ENCODE results near the gene BBS2.

The BBS2 gene

DNA sequence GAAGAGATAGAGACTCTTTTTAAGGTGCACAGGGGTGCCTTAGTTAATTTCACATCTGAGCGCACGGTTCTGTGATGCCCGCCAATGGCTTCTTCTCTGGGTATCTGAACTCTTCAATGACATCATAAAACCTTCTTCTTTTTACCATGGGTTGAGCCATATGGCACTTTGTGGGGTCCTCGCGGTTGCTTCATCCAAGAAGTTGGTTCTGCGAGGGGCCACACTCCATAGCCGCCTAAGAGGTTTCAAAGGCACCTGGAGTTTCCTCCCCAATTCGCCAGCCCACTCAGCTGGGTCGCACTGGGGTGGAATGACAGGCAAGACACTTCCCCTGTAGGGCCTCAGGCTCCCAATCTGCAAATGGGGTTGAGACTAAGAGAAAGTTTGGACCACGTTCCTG, 34.6 kb upstream of the BBS2 start:
- no peak for DNase-seq (ENCODE audit: low read depth)
- TF ChIP-seq, protein P1, sequence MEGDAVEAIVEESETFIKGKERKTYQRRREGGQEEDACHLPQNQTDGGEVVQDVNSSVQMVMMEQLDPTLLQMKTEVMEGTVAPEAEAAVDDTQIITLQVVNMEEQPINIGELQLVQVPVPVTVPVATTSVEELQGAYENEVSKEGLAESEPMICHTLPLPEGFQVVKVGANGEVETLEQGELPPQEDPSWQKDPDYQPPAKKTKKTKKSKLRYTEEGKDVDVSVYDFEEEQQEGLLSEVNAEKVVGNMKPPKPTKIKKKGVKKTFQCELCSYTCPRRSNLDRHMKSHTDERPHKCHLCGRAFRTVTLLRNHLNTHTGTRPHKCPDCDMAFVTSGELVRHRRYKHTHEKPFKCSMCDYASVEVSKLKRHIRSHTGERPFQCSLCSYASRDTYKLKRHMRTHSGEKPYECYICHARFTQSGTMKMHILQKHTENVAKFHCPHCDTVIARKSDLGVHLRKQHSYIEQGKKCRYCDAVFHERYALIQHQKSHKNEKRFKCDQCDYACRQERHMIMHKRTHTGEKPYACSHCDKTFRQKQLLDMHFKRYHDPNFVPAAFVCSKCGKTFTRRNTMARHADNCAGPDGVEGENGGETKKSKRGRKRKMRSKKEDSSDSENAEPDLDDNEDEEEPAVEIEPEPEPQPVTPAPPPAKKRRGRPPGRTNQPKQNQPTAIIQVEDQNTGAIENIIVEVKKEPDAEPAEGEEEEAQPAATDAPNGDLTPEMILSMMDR (conservative IDR thresholded peaks at IDR 0.05; ENCODE audit: low read depth, low read length): no peak
- H3K4me3 ChIP-seq (ENCODE audit: low read length): no peak overlapping the region

DNA sequence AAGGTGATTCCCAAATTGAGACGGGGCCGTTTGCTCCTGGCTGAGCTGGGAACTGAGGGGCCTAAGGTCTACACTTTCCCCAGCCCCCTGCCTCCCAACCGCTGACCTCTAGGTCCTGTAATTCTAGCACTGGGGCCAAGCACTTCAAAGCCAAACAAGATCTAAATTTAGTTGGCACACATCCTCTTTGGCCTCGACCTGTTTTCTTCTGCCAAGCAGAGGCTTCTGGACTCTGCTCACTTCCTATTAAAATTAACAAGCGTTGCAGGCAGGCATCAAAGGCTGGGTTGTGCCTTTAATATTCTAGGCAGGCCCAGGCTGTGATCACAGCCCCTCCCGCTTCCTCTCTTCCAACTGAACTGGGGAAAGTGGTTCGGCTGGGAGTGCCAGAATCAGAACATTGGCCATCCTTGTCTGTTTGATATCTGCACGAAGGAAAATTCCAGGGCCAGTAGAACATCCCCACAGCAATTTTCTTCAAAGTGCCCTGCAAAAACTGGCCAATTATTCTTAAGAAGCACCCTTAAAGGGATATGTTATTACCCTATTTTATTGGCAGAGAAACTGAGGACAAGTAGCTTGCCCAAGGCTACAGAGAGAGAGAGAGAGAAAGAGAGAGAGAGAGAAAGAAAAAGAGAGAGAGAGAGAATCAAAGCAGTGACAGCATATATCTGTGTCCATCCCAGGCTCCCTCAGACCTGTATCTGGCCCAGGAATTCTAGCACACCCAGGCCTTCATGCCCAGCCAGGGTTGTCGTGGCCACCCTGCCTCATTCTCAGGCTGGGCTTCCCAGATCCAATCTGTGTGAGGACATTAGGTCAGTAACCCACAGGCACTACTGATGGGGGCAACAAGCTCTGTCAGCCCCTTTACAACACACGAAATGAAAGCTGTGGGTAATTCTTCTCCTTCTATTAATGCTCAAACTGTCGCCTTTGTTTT, 32.2 kb upstream of the BBS2 start:
- H3K4me3 ChIP-seq (ENCODE audit: low read length): no peak overlapping the region
- TF ChIP-seq, protein P1 (conservative IDR thresholded peaks at IDR 0.05; ENCODE audit: low read depth, low read length): no peak
- no peak for DNase-seq (ENCODE audit: low read depth)

DNA sequence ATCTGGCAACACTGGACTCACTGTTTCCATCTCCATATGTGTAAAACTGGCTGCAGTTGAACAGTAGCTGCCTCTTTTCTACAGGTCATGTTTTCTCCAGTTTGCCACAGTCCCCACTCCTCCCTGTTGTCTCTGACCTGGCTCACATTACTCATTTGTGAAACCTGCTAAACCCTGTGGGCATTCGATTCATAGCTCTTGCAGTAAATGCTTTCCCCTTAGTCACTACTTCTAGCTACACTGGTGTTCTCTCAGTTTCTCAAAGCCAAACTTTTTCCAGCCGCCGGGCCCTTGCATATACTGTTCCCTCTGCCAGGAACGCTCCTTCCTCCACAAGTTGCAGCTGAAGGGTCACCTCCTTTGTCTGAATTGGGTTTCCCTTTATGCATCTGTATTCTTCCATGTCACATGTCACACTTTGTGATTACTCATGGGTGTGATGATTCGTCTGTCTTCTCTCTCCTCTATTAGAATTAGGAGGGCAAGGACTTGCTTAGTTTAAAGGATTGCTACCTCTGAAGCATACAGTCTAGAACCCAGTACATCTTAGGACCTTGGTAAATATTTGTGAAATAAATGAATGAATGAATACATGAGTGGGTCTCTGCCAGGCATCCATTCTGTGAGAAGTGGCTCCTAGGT, 30.0 kb upstream of the BBS2 start:
- no peak for DNase-seq (ENCODE audit: low read depth)
- TF ChIP-seq, protein P1 (conservative IDR thresholded peaks at IDR 0.05; ENCODE audit: low read depth, low read length): no peak
- no peak overlapping the region for H3K4me3 ChIP-seq (ENCODE audit: low read length)

DNA sequence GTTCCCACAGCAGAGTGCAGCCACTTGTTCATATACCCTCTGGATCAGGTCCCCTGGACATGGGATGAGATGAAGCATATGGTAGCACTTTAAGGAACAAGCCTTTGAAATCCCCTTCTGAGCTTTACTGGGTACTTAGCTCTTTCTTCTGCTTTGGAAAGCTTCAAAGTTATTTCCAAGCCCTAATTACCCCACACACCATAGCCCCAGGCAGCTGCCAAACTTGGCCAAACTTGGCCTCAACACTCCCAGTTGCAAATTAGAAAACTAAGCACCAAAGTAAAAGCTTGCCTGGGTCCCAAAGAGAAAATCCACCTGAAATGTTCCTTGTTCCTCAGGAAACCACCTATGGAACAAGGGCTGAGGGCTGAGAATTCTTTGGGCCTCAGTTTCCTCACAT, 29.3 kb upstream of the BBS2 start:
- no peak overlapping the region for H3K4me3 ChIP-seq (ENCODE audit: low read length)
- DNase-seq (ENCODE audit: low read depth): no peak
- TF ChIP-seq, protein P1 (conservative IDR thresholded peaks at IDR 0.05; ENCODE audit: low read depth, low read length): no peak

DNA sequence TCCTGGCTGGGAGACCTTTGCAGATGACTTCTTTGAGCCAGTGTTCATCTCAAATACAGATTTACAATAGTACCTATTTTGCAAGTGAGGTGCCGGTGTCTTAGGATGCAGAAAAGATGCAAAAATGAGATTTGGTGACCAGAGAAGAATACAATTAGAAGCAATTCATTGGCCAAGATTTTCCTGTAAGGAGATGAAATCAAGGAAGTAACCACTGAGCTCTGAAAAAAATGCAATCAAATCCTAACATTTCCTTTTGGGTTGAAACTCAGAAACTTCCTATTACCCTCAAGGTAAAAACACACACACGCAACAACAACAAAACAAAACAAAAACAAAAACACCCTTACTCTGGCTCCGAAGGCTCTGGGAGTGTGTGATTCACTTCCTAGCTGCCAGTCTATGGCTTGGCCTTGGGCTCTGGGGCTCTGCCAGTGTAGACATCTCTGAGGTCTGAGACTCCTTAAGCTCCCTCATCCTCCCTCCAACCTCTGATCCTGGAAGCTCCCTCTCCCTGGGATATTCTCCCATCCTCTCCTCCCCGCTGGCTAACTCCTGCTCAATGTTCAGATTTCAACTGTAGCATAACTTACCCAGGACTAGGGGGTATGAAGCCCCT, 28.2 kb upstream of the BBS2 start:
- TF ChIP-seq, protein P1 (conservative IDR thresholded peaks at IDR 0.05; ENCODE audit: low read depth, low read length): no peak
- DNase-seq (ENCODE audit: low read depth): no peak
- H3K4me3 ChIP-seq (ENCODE audit: low read length): no peak overlapping the region

DNA sequence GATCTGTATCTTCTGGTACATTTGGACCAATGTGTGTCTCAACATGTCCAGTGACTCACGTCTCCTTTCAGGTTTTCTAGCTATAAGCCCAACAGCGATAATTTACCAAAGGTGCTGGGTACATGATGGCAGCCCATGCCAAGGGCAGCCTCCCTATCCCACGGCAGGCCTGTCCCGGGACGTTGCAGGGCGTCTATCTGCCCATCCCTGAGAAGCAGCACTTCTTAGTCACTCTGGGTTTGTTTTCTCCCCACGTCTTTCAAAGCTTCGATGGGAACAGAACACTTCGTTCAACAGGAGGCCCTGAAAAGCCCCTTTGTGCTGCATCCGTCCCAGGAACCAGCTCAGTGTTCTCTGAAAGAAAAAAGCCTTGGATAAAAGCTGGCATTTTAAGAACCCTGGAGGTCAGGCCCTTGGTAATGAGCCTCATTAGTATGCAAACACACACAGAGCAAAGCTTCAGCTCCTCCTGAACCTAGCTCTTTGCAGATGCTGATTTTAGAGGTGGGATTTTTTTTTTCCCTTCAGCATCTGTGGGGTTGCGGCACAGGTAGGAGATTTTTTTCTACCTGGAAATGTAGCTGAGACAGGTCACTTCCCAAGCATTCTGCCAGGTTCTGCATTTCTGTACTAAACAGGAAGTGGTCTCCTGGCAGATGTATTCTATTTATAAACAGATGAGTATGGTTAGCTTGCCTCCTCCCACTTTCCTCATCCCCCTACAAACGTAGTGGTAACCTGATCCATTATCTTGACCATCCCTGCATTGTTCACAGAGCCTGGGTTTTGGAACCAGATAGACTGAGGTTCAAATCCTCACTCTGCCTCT, 27.5 kb upstream of the BBS2 start:
- no peak overlapping the region for H3K4me3 ChIP-seq (ENCODE audit: low read length)

More for the DNA sequence above, 27.5 kb upstream of the BBS2 start:
- DNase-seq (ENCODE audit: low read depth): no peak
- TF ChIP-seq, protein P1 (conservative IDR thresholded peaks at IDR 0.05; ENCODE audit: low read depth, low read length): no peak

Measured in retinal pigment epithelial cell (primary cell).